Left lung (tissue), 10 donors: Measurements from ENCODE around the gene AKNAD1. TPM values are rescaled to one million over a fixed set of nuclear protein-coding genes. Genes with fewer than 3 reads are reported as not detected.
A peak's percentile ranks its signal among the peaks of the same experiment; 100 is the strongest.

ENCODE experiments used
- ATAC-seq: fragments of 200-7000 bp; cut with Tn5 transposase; one replicate; pipeline ENCODE4 v1.9.1; 2020; ENCODE audit warnings: moderate library complexity
- DNase-seq, 4 donors: peaks; one replicate each; pipeline ENCODE4 v3.0.0-alpha.2; 2013 to 2020
- H3K27ac ChIP-seq, 2 donors: fragments of 200-600 bp; sonication (generic) in 1 of 2; one replicate each; pipeline versions ENCODE4 v1.5.0 to v1.8.0; 2020 to 2021
- H3K27me3 ChIP-seq, 2 donors: fragments of 200-600 bp; sonication (generic) in 1 of 2; one replicate each; pipeline versions ENCODE4 v1.5.0 to v1.8.0; 2020 to 2021
- H3K36me3 ChIP-seq, 2 donors: fragments of 200-600 bp; sonication (generic) in 1 of 2; one replicate each; pipeline versions ENCODE4 v1.5.0 to v1.8.0; 2020 to 2021
- H3K4me1 ChIP-seq, 2 donors: fragments of 200-600 bp; one replicate each; pipeline ENCODE4 v1.8.0; 2021
- H3K4me3 ChIP-seq, 2 donors: fragments of 200-600 bp; sonication (generic) in 1 of 2; one replicate each; pipeline versions ENCODE4 v1.5.0 to v1.8.0; 2020 to 2021; ENCODE audit warnings: mild to moderate bottlenecking in 1 of 2
- H3K9me3 ChIP-seq, 2 donors: fragments of 200-600 bp; sonication (generic) in 1 of 2; one replicate each; pipeline versions ENCODE4 v1.5.0 to v1.8.0; 2020 to 2021
- intact Hi-C, 2 donors: fragments of 100-400 bp; cut with DNase I; formaldehyde crosslinking; loops; one replicate each; pipeline versions ENCODE4 v1.11.2 to v1.14.2; 2022
- polyA plus RNA-seq, 6 donors: library from polyadenylated mRNA; unstranded; fragments of 120-200 nt; gene quantifications; one replicate each; pipeline ENCODE4 v1.2.1, GENCODE V29; 2013; ENCODE audit not compliant: insufficient read length in 6 of 6
- total RNA-seq, 2 donors: library from RNA; stranded (reverse); fragmentation: NEBNext Ultra II Directional; extraction: Animal tissue kit (Norgen Biotek cat#: 25700); gene quantifications; one replicate each; pipeline ENCODE4 v1.2.1, GENCODE V29; 2021
- TF ChIP-seq, protein P1 (sequence below), 2 donors: fragments of 200-600 bp; sonication (generic) in 1 of 2; IDR thresholded peaks; one replicate each; pipeline versions ENCODE4 v1.5.0 to v1.8.0; 2021; ENCODE audit warnings: antibody characterized with exemption in 2 of 2
- donor health status: DM: no; HTN: yes; CAD: no.
- donor health status: DM: no; HTN: no; CAD: no.

The AKNAD1 gene
- total and polyA plus RNA-seq, 8 donors = 0.06 to 0.94 (median 0.49) TPM; not detected in 2

DNA sequence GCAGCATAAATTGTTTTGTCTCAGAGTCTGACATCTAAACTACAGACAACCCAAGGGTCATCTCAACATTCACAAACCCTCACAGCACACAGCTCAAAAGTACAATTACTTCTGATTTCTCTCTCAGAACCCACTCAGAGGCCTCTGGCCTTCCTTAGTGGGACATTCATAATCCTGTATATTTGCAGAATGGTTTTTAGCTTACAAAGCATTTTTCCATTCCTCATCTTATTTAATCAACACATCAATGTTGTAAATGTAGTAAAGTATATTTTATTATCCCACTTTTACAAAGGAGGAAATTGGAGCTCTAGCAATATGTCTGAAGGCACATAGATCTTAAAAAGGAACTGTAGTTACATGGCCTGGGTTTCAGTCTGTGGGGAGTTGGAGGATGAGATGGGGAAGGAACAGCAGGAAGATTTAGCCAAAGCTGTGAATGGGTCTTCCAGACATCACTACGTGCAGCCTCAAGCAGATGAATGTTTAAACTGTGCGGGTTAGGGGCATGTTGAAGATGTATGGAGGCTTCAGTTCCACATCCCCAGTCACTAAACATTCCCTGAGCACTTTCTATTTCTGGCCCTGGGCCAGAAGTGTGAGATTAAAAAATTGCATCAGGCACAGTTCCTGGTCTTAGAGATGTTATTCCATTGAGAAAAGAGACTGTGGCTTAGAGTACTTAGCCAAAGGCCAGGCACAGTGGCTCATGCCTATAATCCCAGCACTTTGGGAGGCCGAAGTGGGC is 13.3 kb downstream of the AKNAD1 start:
- Histone ChIP-seq H3K36me3 (no peaks in the 10 kb centered on the region), H3K4me3 (no peak overlapping the region), H3K9me3 (no peaks in the 10 kb centered on the region), H3K27ac (no peak overlapping the region), H3K4me1 (no peaks in the 10 kb centered on the region), H3K27me3 (no peaks in the 10 kb centered on the region)
- intact Hi-C loops = no loop called here
- TF ChIP-seq, protein P1, sequence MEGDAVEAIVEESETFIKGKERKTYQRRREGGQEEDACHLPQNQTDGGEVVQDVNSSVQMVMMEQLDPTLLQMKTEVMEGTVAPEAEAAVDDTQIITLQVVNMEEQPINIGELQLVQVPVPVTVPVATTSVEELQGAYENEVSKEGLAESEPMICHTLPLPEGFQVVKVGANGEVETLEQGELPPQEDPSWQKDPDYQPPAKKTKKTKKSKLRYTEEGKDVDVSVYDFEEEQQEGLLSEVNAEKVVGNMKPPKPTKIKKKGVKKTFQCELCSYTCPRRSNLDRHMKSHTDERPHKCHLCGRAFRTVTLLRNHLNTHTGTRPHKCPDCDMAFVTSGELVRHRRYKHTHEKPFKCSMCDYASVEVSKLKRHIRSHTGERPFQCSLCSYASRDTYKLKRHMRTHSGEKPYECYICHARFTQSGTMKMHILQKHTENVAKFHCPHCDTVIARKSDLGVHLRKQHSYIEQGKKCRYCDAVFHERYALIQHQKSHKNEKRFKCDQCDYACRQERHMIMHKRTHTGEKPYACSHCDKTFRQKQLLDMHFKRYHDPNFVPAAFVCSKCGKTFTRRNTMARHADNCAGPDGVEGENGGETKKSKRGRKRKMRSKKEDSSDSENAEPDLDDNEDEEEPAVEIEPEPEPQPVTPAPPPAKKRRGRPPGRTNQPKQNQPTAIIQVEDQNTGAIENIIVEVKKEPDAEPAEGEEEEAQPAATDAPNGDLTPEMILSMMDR (IDR thresholded peaks at IDR 0.05) = no peak
- DNase-seq = no peak
- ATAC-seq = no peak

DNA sequence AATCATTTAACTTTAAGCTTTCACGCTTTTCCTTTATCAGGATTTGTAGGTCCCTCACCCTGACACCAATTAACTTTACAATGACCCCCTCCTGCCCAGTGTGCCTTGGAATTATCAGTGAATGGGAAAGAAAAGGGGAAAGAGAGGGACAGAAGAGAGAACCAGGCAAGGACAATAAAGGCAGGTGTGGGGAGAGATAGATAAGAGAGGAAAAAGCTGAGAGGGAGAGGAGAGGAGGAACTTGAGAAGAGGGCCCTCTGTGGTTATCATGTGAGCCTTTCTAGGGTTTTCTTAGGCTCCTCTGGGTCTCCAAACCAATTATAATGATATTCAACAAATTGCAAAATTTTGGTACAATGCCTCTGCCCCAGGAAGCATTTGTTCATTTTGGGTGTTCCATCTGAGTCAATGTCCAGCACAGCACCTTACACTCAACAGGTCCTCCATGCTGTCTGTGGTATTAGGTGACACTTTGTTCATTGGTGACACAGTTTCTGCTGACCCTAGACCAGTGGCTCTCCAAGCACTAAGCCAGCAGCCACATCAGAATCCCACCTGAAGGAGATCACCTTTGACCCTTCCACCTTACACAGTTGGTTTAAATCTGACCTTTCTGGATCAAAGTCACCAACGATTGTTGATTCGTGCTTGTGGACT is 14.2 kb downstream of the AKNAD1 start:
- Histone ChIP-seq H3K36me3 (no peaks in the 10 kb centered on the region), H3K4me3 (no peak overlapping the region), H3K27ac (no peak overlapping the region), H3K9me3 (no peaks in the 10 kb centered on the region), H3K27me3 (no peaks in the 10 kb centered on the region), H3K4me1 (no peaks in the 10 kb centered on the region)
- ATAC-seq (no peak), DNase-seq (no peak)
- intact Hi-C loops = no loop called here
- TF ChIP-seq, protein P1 (IDR thresholded peaks at IDR 0.05) = no peak

DNA sequence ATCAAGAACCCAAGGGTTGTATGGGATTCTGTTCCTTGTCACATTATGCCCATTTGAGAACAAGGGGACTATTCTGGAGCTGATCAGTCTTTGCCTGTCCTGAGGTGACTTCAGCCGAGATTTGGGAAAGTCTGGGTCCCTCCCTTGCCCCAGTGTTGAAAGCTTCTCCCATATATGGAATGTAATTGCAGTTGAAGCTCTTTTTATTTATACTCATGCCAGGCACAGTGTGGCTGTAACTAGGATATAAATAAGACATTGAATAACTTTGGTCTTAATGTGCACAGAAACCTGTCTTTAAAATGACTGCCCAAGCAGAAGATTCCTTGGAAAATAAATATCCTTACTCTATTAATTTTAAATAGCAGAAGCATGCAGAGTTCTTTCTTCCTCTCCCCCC is 15.2 kb downstream of the AKNAD1 start:
- no peaks in the 10 kb centered on the region for H3K27me3 ChIP-seq
- no peak for ATAC-seq
- intact Hi-C loops = no loop called here

DNA sequence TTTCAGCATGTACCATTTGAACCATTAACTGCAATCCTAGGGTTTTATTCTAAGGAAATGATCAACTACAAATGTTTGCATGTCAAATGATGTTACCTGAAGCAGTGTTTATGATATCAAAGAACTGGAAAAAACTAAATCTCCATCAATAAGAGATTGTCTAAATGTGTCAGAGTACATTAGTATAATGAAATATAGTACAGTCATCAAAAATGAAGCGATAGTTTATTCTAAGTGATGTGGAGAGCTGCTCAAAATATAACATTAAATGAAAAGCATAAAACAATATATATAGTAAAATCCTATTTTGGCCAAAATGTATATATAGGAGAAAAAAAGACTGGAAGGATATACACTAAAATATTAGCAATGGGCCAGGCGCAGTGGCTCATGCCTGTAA is 24.0 kb downstream of the AKNAD1 start:
- no peak for ATAC-seq
- H3K27ac ChIP-seq = no peak overlapping the region
- intact Hi-C loops = no loop called here
- H3K4me3 ChIP-seq = no peak overlapping the region
- H3K9me3 ChIP-seq = no peaks in the 10 kb centered on the region
- no peaks in the 10 kb centered on the region for H3K36me3 ChIP-seq
- TF ChIP-seq, protein P1 (IDR thresholded peaks at IDR 0.05) = no peak
- DNase-seq = no peak
- no peaks in the 10 kb centered on the region for H3K27me3 ChIP-seq
- H3K4me1 ChIP-seq = peaks cover 24 to 37% of the 10 kb centered on the region in 2 donors

More for the DNA sequence above, 15.2 kb downstream of the AKNAD1 start:
- no peak overlapping the region for H3K4me3 ChIP-seq
- no peak for DNase-seq
- H3K9me3 ChIP-seq = no peaks in the 10 kb centered on the region
- no peak overlapping the region for H3K27ac ChIP-seq
- TF ChIP-seq, protein P1 (IDR thresholded peaks at IDR 0.05) = no peak
- no peaks in the 10 kb centered on the region for H3K36me3 ChIP-seq
- H3K4me1 ChIP-seq = no peaks in the 10 kb centered on the region

DNA sequence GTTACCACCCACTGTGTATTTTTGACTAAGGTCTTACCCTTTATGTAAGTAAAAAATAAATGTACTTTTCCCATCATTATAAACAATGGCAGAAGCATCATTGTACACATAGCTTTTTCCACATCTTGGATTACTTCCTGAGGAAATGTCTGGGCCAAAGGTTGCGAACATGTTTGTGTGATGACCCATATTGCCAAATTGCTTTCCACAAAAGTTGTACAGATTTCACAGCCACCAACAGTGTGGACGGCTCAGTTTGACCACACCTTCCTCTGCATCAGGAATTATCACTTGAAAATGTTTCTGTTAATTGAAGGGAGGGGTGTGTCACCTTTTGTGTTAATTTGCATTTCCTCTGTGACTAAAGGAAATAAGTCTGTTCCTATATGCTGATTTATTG is 25.7 kb downstream of the AKNAD1 start:
- Histone ChIP-seq H3K36me3 (no peaks in the 10 kb centered on the region), H3K27me3 (no peaks in the 10 kb centered on the region), H3K4me3 (no peak overlapping the region), H3K27ac (peak overlapping the region; percentile 61 to 78), H3K4me1 (peaks cover 24 to 38% of the 10 kb centered on the region in 2 donors), H3K9me3 (no peaks in the 10 kb centered on the region)
- intact Hi-C loops = no loop called here
- ATAC-seq (no peak), DNase-seq (no peak)
- TF ChIP-seq, protein P1 (IDR thresholded peaks at IDR 0.05) = no peak
